ENCODE measurements around the gene TSHZ1. TPM values are rescaled to one million over a fixed set of nuclear protein-coding genes. Genes with fewer than 3 reads are reported as not detected.

The TSHZ1 gene
- total RNA-seq, 1 experiment from 2014 or later, result 5.6 TPM

DNA sequence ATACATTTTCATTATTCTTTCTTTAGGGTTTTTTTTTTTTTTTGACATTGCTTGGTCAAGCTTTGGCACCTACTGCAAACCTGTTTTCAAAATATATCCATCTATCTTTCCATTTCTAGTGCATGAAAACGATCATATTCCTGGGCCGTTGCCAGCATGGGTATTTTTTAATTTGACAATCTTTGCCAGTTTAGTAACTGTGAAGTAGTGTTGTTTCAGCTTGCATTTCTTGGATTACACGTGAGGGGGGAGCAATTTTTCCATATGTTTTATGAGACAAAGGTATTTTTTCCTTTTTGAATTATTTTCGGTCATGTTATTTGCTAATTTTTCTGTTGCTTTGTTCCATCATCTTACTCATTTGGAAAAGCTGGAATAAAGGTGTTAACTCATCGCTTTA, 40.9 kb downstream of the TSHZ1 start:
- no peak for DNase-seq
- H4K20me1 ChIP-seq (ENCODE audit: low read length), result no peaks in the 10 kb centered on the region
- H3K4me1 ChIP-seq (ENCODE audit: insufficient read depth, low read length), result peaks cover 16% of the 10 kb centered on the region
- H2AFZ ChIP-seq (ENCODE audit: low read length), result no peak overlapping the region
- ATAC-seq, result no peak
- no peaks in the 10 kb centered on the region for H3K27me3 ChIP-seq (ENCODE audit: low read length)
- no peak overlapping the region for H3K9ac ChIP-seq (ENCODE audit: low read length)
- BruUV-seq (replicated peaks), result no TSS peak
- H3K36me3 ChIP-seq (ENCODE audit: low read depth, low read length), result no peaks in the 10 kb centered on the region
- H3K9me3 ChIP-seq (ENCODE audit: low read length), result no peaks in the 10 kb centered on the region
- 0 out of 2 replicates have a peak, but pooled peaks cover 3% of the 10 kb centered on the region for H3K79me2 ChIP-seq (ENCODE audit: low read length)
- POLR2A ChIA-PET (ENCODE audit: unreplicated experiment), result no interaction called here
- no peak overlapping the region for H3K27ac ChIP-seq (ENCODE audit: low read length)
- H3K4me2 ChIP-seq (ENCODE audit: low read length), result no peak overlapping the region
- CTCF ChIA-PET, result no interaction called here
- no peak overlapping the region for H3K4me3 ChIP-seq (ENCODE audit: low read length)
- intact Hi-C loops (cut with micrococcal nuclease), result no loop called here
- no peaks in the 10 kb centered on the region for H3F3A ChIP-seq (ENCODE audit: low read length, unreplicated experiment)
- H3K9me2 ChIP-seq (replicated peaks; ENCODE audit: low read length), result no peaks in the 10 kb centered on the region
- TF ChIP-seq EZH2 (IDR thresholded peaks at IDR 0.05; ENCODE audit: low read length, unreplicated experiment) (no peak), EZH2phosphoT487 (IDR thresholded peaks at IDR 0.05; ENCODE audit: borderline replicate concordance, low read length) (no peak)
- TF ChIP-seq, protein P1, sequence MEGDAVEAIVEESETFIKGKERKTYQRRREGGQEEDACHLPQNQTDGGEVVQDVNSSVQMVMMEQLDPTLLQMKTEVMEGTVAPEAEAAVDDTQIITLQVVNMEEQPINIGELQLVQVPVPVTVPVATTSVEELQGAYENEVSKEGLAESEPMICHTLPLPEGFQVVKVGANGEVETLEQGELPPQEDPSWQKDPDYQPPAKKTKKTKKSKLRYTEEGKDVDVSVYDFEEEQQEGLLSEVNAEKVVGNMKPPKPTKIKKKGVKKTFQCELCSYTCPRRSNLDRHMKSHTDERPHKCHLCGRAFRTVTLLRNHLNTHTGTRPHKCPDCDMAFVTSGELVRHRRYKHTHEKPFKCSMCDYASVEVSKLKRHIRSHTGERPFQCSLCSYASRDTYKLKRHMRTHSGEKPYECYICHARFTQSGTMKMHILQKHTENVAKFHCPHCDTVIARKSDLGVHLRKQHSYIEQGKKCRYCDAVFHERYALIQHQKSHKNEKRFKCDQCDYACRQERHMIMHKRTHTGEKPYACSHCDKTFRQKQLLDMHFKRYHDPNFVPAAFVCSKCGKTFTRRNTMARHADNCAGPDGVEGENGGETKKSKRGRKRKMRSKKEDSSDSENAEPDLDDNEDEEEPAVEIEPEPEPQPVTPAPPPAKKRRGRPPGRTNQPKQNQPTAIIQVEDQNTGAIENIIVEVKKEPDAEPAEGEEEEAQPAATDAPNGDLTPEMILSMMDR (conservative IDR thresholded peaks at IDR 0.05; ENCODE audit: low read depth, low read length), result no peak

DNA sequence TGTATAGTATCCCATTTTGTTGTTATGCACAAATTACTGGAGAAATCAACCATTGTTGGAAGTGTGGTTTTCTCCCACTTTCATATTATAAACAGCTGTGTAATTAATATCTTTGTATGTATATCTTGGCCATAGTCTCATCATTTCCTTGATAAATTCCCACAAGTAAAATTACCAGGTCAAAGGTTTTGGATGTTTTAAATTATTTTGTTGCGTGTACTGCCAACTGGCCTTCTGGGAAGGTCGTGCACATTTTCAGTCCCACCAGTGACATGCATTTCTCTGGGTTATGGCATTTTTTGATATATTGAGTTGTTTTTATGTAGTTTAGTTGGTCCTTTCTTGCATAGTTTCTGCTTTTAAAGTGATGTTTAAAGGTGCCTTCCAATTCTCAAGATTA, 41.5 kb downstream of the TSHZ1 start:
- no peak overlapping the region for H3K4me3 ChIP-seq (ENCODE audit: low read length)
- H3K79me2 ChIP-seq (ENCODE audit: low read length), result 0 out of 2 replicates have a peak, but pooled peaks cover 3% of the 10 kb centered on the region
- ChIA-PET CTCF (no interaction called here), POLR2A (ENCODE audit: unreplicated experiment) (no interaction called here)
- ATAC-seq (no peak), DNase-seq (no peak)
- no peaks in the 10 kb centered on the region for H3K36me3 ChIP-seq (ENCODE audit: low read depth, low read length)
- peaks cover 10% of the 10 kb centered on the region for H3K4me1 ChIP-seq (ENCODE audit: insufficient read depth, low read length)
- no peak overlapping the region for H2AFZ ChIP-seq (ENCODE audit: low read length)
- no peaks in the 10 kb centered on the region for H3K9me2 ChIP-seq (replicated peaks; ENCODE audit: low read length)
- no peak overlapping the region for H3K9ac ChIP-seq (ENCODE audit: low read length)
- no peak overlapping the region for H3K27ac ChIP-seq (ENCODE audit: low read length)
- no peaks in the 10 kb centered on the region for H3F3A ChIP-seq (ENCODE audit: low read length, unreplicated experiment)
- H3K27me3 ChIP-seq (ENCODE audit: low read length), result no peaks in the 10 kb centered on the region
- H4K20me1 ChIP-seq (ENCODE audit: low read length), result no peaks in the 10 kb centered on the region
- TF ChIP-seq EZH2phosphoT487 (IDR thresholded peaks at IDR 0.05; ENCODE audit: borderline replicate concordance, low read length) (no peak), EZH2 (IDR thresholded peaks at IDR 0.05; ENCODE audit: low read length, unreplicated experiment) (no peak)
- TF ChIP-seq, protein P1 (conservative IDR thresholded peaks at IDR 0.05; ENCODE audit: low read depth, low read length), result no peak
- H3K4me2 ChIP-seq (ENCODE audit: low read length), result no peak overlapping the region
- no TSS peak for BruUV-seq (replicated peaks)
- intact Hi-C loops (cut with micrococcal nuclease), result no loop called here
- no peaks in the 10 kb centered on the region for H3K9me3 ChIP-seq (ENCODE audit: low read length)

DNA sequence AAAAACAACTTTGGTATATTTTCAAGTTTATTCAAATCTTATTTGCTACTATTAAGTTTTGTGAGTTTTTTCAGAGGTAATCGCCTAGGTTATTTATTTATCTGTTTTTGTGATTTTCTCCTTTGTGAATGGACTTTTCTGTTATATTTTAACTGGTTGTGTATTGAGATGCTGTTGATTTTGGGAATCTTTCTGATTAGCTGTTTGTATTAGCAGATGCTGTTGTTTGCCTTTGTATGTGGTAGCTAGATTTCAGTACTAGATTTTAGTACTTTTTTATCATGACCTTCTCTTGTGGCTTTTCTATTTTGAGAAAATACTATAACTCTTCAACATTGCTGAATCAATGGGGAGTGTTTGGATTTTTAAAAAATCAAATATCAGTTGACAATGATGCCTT, 42.4 kb downstream of the TSHZ1 start:
- Histone ChIP-seq H3K4me2 (ENCODE audit: low read length) (no peak overlapping the region), H3K27ac (ENCODE audit: low read length) (no peak overlapping the region), H3K9ac (ENCODE audit: low read length) (no peak overlapping the region), H3K79me2 (ENCODE audit: low read length) (no peaks in the 10 kb centered on the region), H3F3A (ENCODE audit: low read length, unreplicated experiment) (no peaks in the 10 kb centered on the region), H3K4me1 (ENCODE audit: insufficient read depth, low read length) (peaks cover 5% of the 10 kb centered on the region; the same call in 1 of the 2 replicates), H3K36me3 (ENCODE audit: low read depth, low read length) (no peaks in the 10 kb centered on the region), H3K27me3 (ENCODE audit: low read length) (no peaks in the 10 kb centered on the region), H3K9me3 (ENCODE audit: low read length) (no peaks in the 10 kb centered on the region), H4K20me1 (ENCODE audit: low read length) (no peaks in the 10 kb centered on the region), H2AFZ (ENCODE audit: low read length) (no peak overlapping the region), H3K4me3 (ENCODE audit: low read length) (no peak overlapping the region), H3K9me2 (replicated peaks; ENCODE audit: low read length) (no peaks in the 10 kb centered on the region)
- TF ChIP-seq, protein P1 (conservative IDR thresholded peaks at IDR 0.05; ENCODE audit: low read depth, low read length), result no peak
- TF ChIP-seq EZH2 (IDR thresholded peaks at IDR 0.05; ENCODE audit: low read length, unreplicated experiment) (no peak), EZH2phosphoT487 (IDR thresholded peaks at IDR 0.05; ENCODE audit: borderline replicate concordance, low read length) (no peak)
- POLR2A ChIA-PET (ENCODE audit: unreplicated experiment), result no interaction called here
- DNase-seq (no peak), ATAC-seq (no peak)
- no TSS peak for BruUV-seq (replicated peaks)
- CTCF ChIA-PET, result no interaction called here
- intact Hi-C loops (cut with micrococcal nuclease), result no loop called here

Data from PC-3 (cell line).